Measurements from ENCODE around the gene WDR33. TPM values are rescaled to one million over a fixed set of nuclear protein-coding genes. Genes with fewer than 3 reads are reported as not detected.

WDR33 gene
- total RNA-seq, 4 donors from 2014 or later, result 35.2 to 48.0 (median 36.6) TPM

GRCh38 chr2:127706215-127706990, 104.6 kb downstream of the WDR33 start:
- no peak for DNase-seq
- TF ChIP-seq POLR2A (IDR thresholded peaks at IDR 0.05) (no peak), POLR2AphosphoS5 (IDR thresholded peaks at IDR 0.05) (no peak), EP300 (IDR thresholded peaks at IDR 0.05; ENCODE audit: low read depth) (no peak), CTCF (IDR thresholded peaks at IDR 0.05) (no peak)
- Histone ChIP-seq H3K4me3 (no peak overlapping the region), H3K4me1 (peaks cover 11 to 28% (median 16%) of the 10 kb centered on the region in 4 donors), H3K36me3 (peaks cover 0 to 23% (median 9%) of the 10 kb centered on the region in 4 donors), H3K27me3 (no peaks in the 10 kb centered on the region), H3K9me3 (no peaks in the 10 kb centered on the region), H3K27ac (no peak overlapping the region)
- WGBS, 2 donors (ENCODE audit: low coverage in 1 of 2), result 90% methylated on average over 14 of the region's 14 CpGs; no CpG with 5 or more reads in 1 of the 2 donors
- in situ Hi-C loops (cut with MboI; ENCODE audit: low pct_ligation_motif_present in 1 of 4, low pct_unique_long_range_greater_than_20kb in 1 of 4, low sequenced_read_pairs in 3 of 4) (no loop called here), intact Hi-C loops (cut with DNase I; ENCODE audit: low total_unique reads) (no loop called here)

- Histone ChIP-seq H3K27me3 (no peaks in the 10 kb centered on the region), H3K4me3 (no peak overlapping the region), H3K27ac (no peak overlapping the region), H3K36me3 (peaks cover 0 to 23% (median 9%) of the 10 kb centered on the region in 4 donors), H3K4me1 (peaks cover 11 to 31% (median 19%) of the 10 kb centered on the region in 4 donors), H3K9me3 (no peaks in the 10 kb centered on the region)
- no peak for DNase-seq
- in situ Hi-C loops (cut with MboI; ENCODE audit: low pct_ligation_motif_present in 1 of 4, low pct_unique_long_range_greater_than_20kb in 1 of 4, low sequenced_read_pairs in 3 of 4) (no loop called here), intact Hi-C loops (cut with DNase I; ENCODE audit: low total_unique reads) (no loop called here)
- WGBS, 2 donors (ENCODE audit: low coverage in 1 of 2), result 81 to 85% methylated on average over 5 of the region's 5 CpGs
- TF ChIP-seq CTCF (IDR thresholded peaks at IDR 0.05) (no peak), POLR2A (IDR thresholded peaks at IDR 0.05) (no peak), EP300 (IDR thresholded peaks at IDR 0.05; ENCODE audit: low read depth) (no peak), POLR2AphosphoS5 (IDR thresholded peaks at IDR 0.05) (no peak)
Measured at GRCh38 chr2:127705391-127706065, 105.4 kb downstream of the WDR33 start.

GRCh38 chr2:127704641-127705390, 106.2 kb downstream of the WDR33 start:
- no peak overlapping the region for H3K27ac ChIP-seq
- no peak for TF ChIP-seq POLR2AphosphoS5 (IDR thresholded peaks at IDR 0.05)
- TF ChIP-seq EP300 (IDR thresholded peaks at IDR 0.05; ENCODE audit: low read depth), result no peak
- TF ChIP-seq POLR2A (IDR thresholded peaks at IDR 0.05), result no peak
- no peak for TF ChIP-seq CTCF (IDR thresholded peaks at IDR 0.05)
- H3K4me1 ChIP-seq, result peaks cover 11 to 35% (median 20%) of the 10 kb centered on the region in 4 donors
- peaks cover 0 to 23% (median 8%) of the 10 kb centered on the region in 4 donors for H3K36me3 ChIP-seq
- no peak for DNase-seq
- in situ Hi-C loops (cut with MboI; ENCODE audit: low pct_ligation_motif_present in 1 of 4, low pct_unique_long_range_greater_than_20kb in 1 of 4, low sequenced_read_pairs in 3 of 4), result no loop called here
- no peak overlapping the region for H3K4me3 ChIP-seq
- no peaks in the 10 kb centered on the region for H3K27me3 ChIP-seq
- 49 to 94% methylated on average over 2 to 5 of the region's 5 CpGs for WGBS, 2 donors (ENCODE audit: low coverage in 1 of 2)
- intact Hi-C loops (cut with DNase I; ENCODE audit: low total_unique reads), result no loop called here
- H3K9me3 ChIP-seq, result no peaks in the 10 kb centered on the region

- H3K27me3 ChIP-seq, result no peaks in the 10 kb centered on the region
- no peak for TF ChIP-seq EP300 (IDR thresholded peaks at IDR 0.05; ENCODE audit: low read depth)
- TF ChIP-seq CTCF (IDR thresholded peaks at IDR 0.05), result no peak
- TF ChIP-seq POLR2A (IDR thresholded peaks at IDR 0.05), result no peak
- TF ChIP-seq POLR2AphosphoS5 (IDR thresholded peaks at IDR 0.05), result no peak
- DNase-seq, result no peak
- H3K27ac ChIP-seq, result no peak overlapping the region
- H3K4me1 ChIP-seq, result peaks cover 11 to 35% (median 20%) of the 10 kb centered on the region in 4 donors
- WGBS, 2 donors (ENCODE audit: low coverage in 1 of 2), result 93 to 100% methylated on average over 1 to 5 of the region's 5 CpGs
- peaks cover 0 to 11% (median 4%) of the 10 kb centered on the region in 4 donors for H3K36me3 ChIP-seq
- no peaks in the 10 kb centered on the region for H3K9me3 ChIP-seq
- H3K4me3 ChIP-seq, result no peak overlapping the region
- in situ Hi-C loops (cut with MboI; ENCODE audit: low pct_ligation_motif_present in 1 of 4, low pct_unique_long_range_greater_than_20kb in 1 of 4, low sequenced_read_pairs in 3 of 4) (no loop called here), intact Hi-C loops (cut with DNase I; ENCODE audit: low total_unique reads) (no loop called here)
Measured at GRCh38 chr2:127703282-127703681, 107.7 kb downstream of the WDR33 start.
